PC-9 (cell line): ENCODE data around the gene ZDHHC11B. TPM values are rescaled to one million over a fixed set of nuclear protein-coding genes. Genes with fewer than 3 reads are reported as not detected.

Experiments used
- BruUV-seq: library from RNA; stranded (reverse); fragments of 400-500 nt; replicated peaks from 2 replicates; lab custom pipeline; 2021; lab: Mats Ljungman, UMichigan
- CTCF ChIA-PET: fragments of 300-600 bp; sonication (Branson Sonifier 250); formaldehyde crosslinking; loops from one replicate; lab custom pipeline; 2022; ENCODE audit warnings: antibody characterized with exemption; lab: Charles Lee
- POLR2A ChIA-PET: fragments of 300-600 bp; sonication (Branson Sonifier 250); formaldehyde crosslinking; loops from one replicate; lab custom pipeline; 2022; ENCODE audit warnings: antibody characterized with exemption; ENCODE audit not compliant: unreplicated experiment; lab: Charles Lee
- DNase-seq, 2 experiments: peaks; one replicate each; pipeline versions ENCODE4 v3.0.0 to v3.0.0-alpha.2; 2015 to 2022; ENCODE audit warnings: mixed read lengths in 1 of 2
- H2AFZ ChIP-seq: fragments of 200-600 bp; sonication (generic); 2 replicates; pipeline ENCODE4 v1.8.1; 2017; ENCODE audit warnings: antibody characterized with exemption
- H3F3A ChIP-seq: fragments of 200-600 bp; sonication (generic); 2 replicates; pipeline ENCODE4 v1.8.1; 2017; ENCODE audit warnings: antibody characterized with exemption, mild to moderate bottlenecking, low read depth; ENCODE audit not compliant: insufficient read depth
- H3K27ac ChIP-seq: fragments of 200-600 bp; sonication (generic); 2 replicates; pipeline ENCODE4 v1.6.1; 2016; ENCODE audit warnings: mixed run types
- H3K27me3 ChIP-seq: fragments of 200-600 bp; sonication (generic); 2 replicates; pipeline ENCODE4 v1.6.1; 2016; ENCODE audit warnings: low read depth, mixed run types; ENCODE audit not compliant: insufficient read depth
- H3K36me3 ChIP-seq: fragments of 200-600 bp; sonication (generic); 2 replicates; pipeline ENCODE4 v1.6.1; 2016; ENCODE audit warnings: low read depth, mixed run types
- H3K4me1 ChIP-seq: fragments of 200-600 bp; sonication (generic); replicated peaks from 2 replicates; pipeline ENCODE4 v1.6.1; 2016; ENCODE audit warnings: mixed run types; ENCODE audit not compliant: insufficient read depth
- H3K4me2 ChIP-seq: fragments of 200-600 bp; sonication (generic); 2 replicates; pipeline ENCODE4 v1.6.1; 2017; ENCODE audit warnings: mixed run types
- H3K4me3 ChIP-seq: fragments of 200-600 bp; sonication (generic); 2 replicates; pipeline ENCODE4 v1.6.1; 2016; ENCODE audit warnings: mixed run types
- H3K79me2 ChIP-seq: fragments of 200-600 bp; sonication (generic); 2 replicates; pipeline ENCODE4 v1.6.1; 2017; ENCODE audit warnings: low read depth, mixed run types
- H3K9me2 ChIP-seq: fragments of 200-600 bp; sonication (generic); 2 replicates; pipeline ENCODE4 v1.8.1; 2017; ENCODE audit warnings: mild to moderate bottlenecking; ENCODE audit not compliant: insufficient read depth
- H3K9me3 ChIP-seq: fragments of 200-600 bp; sonication (generic); 2 replicates; pipeline ENCODE4 v1.8.1; 2016; ENCODE audit warnings: low read depth; ENCODE audit not compliant: insufficient read depth
- H4K20me1 ChIP-seq: fragments of 200-600 bp; sonication (generic); 2 replicates; pipeline ENCODE4 v1.8.1; 2017; ENCODE audit not compliant: insufficient read depth
- CTCF ChIP-seq: fragments of 200-600 bp; sonication (generic); conservative IDR thresholded peaks from 2 replicates; pipeline ENCODE4 v1.6.1; 2017; ENCODE audit warnings: mixed run types, antibody characterized with exemption, mild to moderate bottlenecking, moderate library complexity
- EZH2 ChIP-seq: fragments of 200-600 bp; sonication (generic); IDR thresholded peaks from 2 replicates; pipeline ENCODE4 v1.8.0; 2017; ENCODE audit warnings: antibody characterized with exemption, low read depth
- intact Hi-C: fragments of 100-400 bp; cut with micrococcal nuclease; formaldehyde crosslinking; loops from one replicate; pipeline ENCODE4 v1.10.0; 2022; ENCODE audit not compliant: unreplicated experiment
- total RNA-seq: library from RNA; stranded (reverse); gene quantifications from 2 replicates; pipeline ENCODE4 v1.2.3, GENCODE V29; 2021

The ZDHHC11B gene
- total RNA-seq, 1 experiment from 2014 or later = 0.41 TPM

GRCh38 chr5:674630-675011, 109.9 kb downstream of the ZDHHC11B start:
- BruUV-seq = no TSS peak
- POLR2A ChIA-PET = no interaction called here
- Histone ChIP-seq H3K4me2 (no peak overlapping the region), H3K9me2 (no peaks in the 10 kb centered on the region), H3F3A (no peaks in the 10 kb centered on the region; the same call in 1 of the 2 replicates), H3K4me1 (peaks cover 27% of the 10 kb centered on the region), H3K27ac (no peak overlapping the region), H4K20me1 (peaks cover 34% of the 10 kb centered on the region), H3K9me3 (no peaks in the 10 kb centered on the region), H3K36me3 (no peaks in the 10 kb centered on the region), H3K79me2 (no peaks in the 10 kb centered on the region), H2AFZ (no peak overlapping the region), H3K27me3 (no peaks in the 10 kb centered on the region), H3K4me3 (no peak overlapping the region)
- CTCF ChIA-PET = no interaction called here
- TF ChIP-seq EZH2 (no peak), CTCF (no peak)
- intact Hi-C loops = loop anchor here (5.0 to 10.0 kb wide), 2 partner anchors 150 to 202 kb away; no protein-coding TSS in a partner anchor
- DNase-seq = peak in 1 of 2 experiments; percentile 45

GRCh38 chr5:673831-674629, 110.5 kb downstream of the ZDHHC11B start:
- intact Hi-C loops = loop anchor here (2.0 to 10.0 kb wide), 3 partner anchors 85 to 202 kb away; no protein-coding TSS in a partner anchor

More at GRCh38 chr5:673831-674629, 110.5 kb downstream of the ZDHHC11B start:
- H3K4me1 ChIP-seq = peaks cover 27% of the 10 kb centered on the region
- DNase-seq = peak in 1 of 2 experiments; percentile 45
- ChIA-PET POLR2A (no interaction called here), CTCF (no interaction called here)
- TF ChIP-seq CTCF = no peak
- no peak for TF ChIP-seq EZH2
- H3K9me2 ChIP-seq = no peaks in the 10 kb centered on the region
- BruUV-seq = no TSS peak
- H3K4me3 ChIP-seq = no peak overlapping the region
- H3K9me3 ChIP-seq = no peaks in the 10 kb centered on the region
- no peaks in the 10 kb centered on the region for H3K36me3 ChIP-seq
- H3K79me2 ChIP-seq = no peaks in the 10 kb centered on the region
- H3K4me2 ChIP-seq = no peak overlapping the region
- H4K20me1 ChIP-seq = peaks cover 38% of the 10 kb centered on the region
- H3F3A ChIP-seq = no peaks in the 10 kb centered on the region; the same call in 1 of the 2 replicates
- H3K27me3 ChIP-seq = no peaks in the 10 kb centered on the region
- H2AFZ ChIP-seq = no peak overlapping the region
- H3K27ac ChIP-seq = no peak overlapping the region
